Colonic mucosa (tissue), 4 donors: ENCODE data around the gene RPTOR. TPM values are rescaled to one million over a fixed set of nuclear protein-coding genes. Genes with fewer than 3 reads are reported as not detected.

ENCODE experiments used
- DNase-seq: peaks from one replicate; pipeline ENCODE4 v3.0.0-alpha.2; 2020
- H3K27ac ChIP-seq: fragments of 200-600 bp; one replicate; pipeline ENCODE4 v1.8.0; 2021
- H3K27me3 ChIP-seq: fragments of 200-600 bp; one replicate; pipeline ENCODE4 v1.8.0; 2021
- H3K36me3 ChIP-seq: fragments of 200-600 bp; one replicate; pipeline ENCODE4 v1.8.0; 2021
- H3K4me1 ChIP-seq: fragments of 200-600 bp; one replicate; pipeline ENCODE4 v1.8.0; 2021; ENCODE audit warnings: mild to moderate bottlenecking
- H3K4me3 ChIP-seq: fragments of 200-600 bp; one replicate; pipeline ENCODE4 v1.8.0; 2021
- H3K9ac ChIP-seq, 2 donors: one replicate each; pipeline ENCODE4 v1.7.0; 2013; ENCODE audit warnings: control low read depth in 2 of 2, low read depth in 2 of 2, low read length in 2 of 2
- H3K9me3 ChIP-seq: fragments of 200-600 bp; one replicate; pipeline ENCODE4 v1.8.0; 2021
- intact Hi-C: fragments of 100-400 bp; cut with DNase I; formaldehyde crosslinking; loops from one replicate; pipeline ENCODE4 v1.14.1; 2022
- total RNA-seq, 2 donors: library from RNA; stranded (reverse); fragmentation: NEBNext Ultra II Directional in 1 of 2; extraction: Animal tissue kit (Norgen Biotek cat#: 25700) in 1 of 2; gene quantifications; one replicate each; pipeline ENCODE4 v1.2.1, GENCODE V29; 2021
- TF ChIP-seq, protein P1 (sequence below): fragments of 200-600 bp; IDR thresholded peaks from one replicate; pipeline ENCODE4 v1.8.0; 2022; ENCODE audit warnings: antibody characterized with exemption, mild to moderate bottlenecking
- donor health status: healthy.
- donor health status: DM: no; HTN: no; CAD: no.
- donor health status: DM: no; HTN: no; CAD: no.

RPTOR gene
- total RNA-seq, 2 donors from 2014 or later: 21.2 to 39.6 TPM

DNA sequence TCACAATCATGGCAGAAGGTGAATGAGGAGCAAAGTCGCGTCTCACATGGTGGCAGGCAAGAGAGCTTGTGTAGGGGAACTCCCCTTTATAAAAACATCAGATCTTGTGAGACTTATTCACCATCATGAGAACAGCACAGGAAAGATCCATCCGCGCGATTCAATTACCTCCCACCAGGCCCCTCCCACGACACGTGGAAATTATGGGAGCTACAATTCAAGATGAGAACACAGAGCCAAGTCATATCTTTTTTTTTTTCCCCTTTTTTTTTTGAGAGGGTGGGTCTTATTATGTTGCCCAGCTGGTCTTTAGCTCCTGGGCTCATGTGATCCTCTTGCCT is 60.0 kb downstream of the RPTOR start:
- Histone ChIP-seq H3K9ac (no peak overlapping the region), H3K27ac (no peak overlapping the region), H3K4me3 (no peak overlapping the region), H3K27me3 (no peaks in the 10 kb centered on the region), H3K9me3 (no peaks in the 10 kb centered on the region), H3K36me3 (no peaks in the 10 kb centered on the region), H3K4me1 (no peaks in the 10 kb centered on the region)
- TF ChIP-seq, protein P1, sequence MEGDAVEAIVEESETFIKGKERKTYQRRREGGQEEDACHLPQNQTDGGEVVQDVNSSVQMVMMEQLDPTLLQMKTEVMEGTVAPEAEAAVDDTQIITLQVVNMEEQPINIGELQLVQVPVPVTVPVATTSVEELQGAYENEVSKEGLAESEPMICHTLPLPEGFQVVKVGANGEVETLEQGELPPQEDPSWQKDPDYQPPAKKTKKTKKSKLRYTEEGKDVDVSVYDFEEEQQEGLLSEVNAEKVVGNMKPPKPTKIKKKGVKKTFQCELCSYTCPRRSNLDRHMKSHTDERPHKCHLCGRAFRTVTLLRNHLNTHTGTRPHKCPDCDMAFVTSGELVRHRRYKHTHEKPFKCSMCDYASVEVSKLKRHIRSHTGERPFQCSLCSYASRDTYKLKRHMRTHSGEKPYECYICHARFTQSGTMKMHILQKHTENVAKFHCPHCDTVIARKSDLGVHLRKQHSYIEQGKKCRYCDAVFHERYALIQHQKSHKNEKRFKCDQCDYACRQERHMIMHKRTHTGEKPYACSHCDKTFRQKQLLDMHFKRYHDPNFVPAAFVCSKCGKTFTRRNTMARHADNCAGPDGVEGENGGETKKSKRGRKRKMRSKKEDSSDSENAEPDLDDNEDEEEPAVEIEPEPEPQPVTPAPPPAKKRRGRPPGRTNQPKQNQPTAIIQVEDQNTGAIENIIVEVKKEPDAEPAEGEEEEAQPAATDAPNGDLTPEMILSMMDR: no peak
- DNase-seq: no peak
- intact Hi-C loops: no loop called here

DNA sequence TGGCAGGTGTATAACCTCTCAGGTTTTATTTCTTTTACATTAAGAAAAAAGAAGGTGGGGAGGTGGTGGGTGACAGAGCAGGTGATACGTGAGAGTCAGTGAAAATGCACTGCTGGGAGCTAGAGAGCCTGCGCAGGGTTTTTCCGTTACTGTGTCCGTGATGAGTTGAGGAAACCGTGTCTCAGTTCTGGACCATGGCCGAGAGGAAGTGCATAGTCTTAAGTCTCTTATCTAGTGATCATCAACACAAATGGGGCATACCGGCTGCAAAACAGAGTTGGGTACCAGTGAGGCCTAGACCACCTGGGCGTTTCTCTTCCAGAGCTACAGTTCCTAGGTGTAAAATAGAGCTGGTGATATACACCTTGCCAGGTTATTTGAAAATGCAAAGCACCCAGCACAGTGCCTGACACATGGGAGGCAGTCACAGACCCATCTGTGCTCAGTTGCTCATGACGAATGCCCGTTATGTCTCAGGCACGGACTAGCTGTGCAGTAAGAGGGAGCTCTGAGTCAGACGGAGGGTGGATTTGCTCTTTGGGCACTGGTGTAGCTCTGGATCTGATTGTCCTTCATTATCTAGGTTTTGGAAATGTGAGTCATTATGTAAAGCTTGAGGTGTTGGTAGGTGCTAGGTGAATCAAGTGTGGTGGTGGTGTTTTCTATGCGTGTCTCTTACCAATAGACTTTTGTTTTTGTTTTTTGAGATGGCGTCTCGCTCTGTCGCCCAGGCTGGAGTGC is 60.9 kb downstream of the RPTOR start:
- intact Hi-C loops: no loop called here
- Histone ChIP-seq H3K36me3 (no peaks in the 10 kb centered on the region), H3K9ac (no peak overlapping the region), H3K4me3 (no peak overlapping the region), H3K27ac (no peak overlapping the region), H3K4me1 (no peaks in the 10 kb centered on the region), H3K9me3 (no peaks in the 10 kb centered on the region), H3K27me3 (no peaks in the 10 kb centered on the region)
- TF ChIP-seq, protein P1: no peak
- no peak for DNase-seq

DNA sequence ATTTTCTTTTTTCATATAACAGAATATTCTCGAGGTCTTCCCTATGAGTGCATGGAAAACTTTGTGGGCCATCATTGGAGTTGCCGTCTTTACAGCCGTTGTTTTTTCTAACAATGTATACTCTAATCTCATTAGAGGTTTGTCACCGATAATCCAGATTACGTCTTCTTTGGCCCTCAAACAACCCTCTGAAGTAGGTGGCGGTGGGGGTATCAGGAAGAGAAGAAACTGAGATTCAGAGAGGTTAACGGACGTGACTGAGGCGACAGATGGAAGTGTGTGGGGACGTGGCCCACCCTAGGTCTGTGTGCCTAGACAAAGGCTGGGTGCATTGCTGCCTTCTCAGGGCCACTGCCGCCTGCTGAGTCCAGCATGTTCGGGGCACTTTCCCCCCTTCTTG is 63.7 kb downstream of the RPTOR start:
- no peak for DNase-seq
- H3K4me1 ChIP-seq: no peaks in the 10 kb centered on the region
- H3K9ac ChIP-seq: no peak overlapping the region
- intact Hi-C loops: no loop called here
- no peak overlapping the region for H3K27ac ChIP-seq
- TF ChIP-seq, protein P1: no peak
- H3K36me3 ChIP-seq: no peaks in the 10 kb centered on the region
- H3K4me3 ChIP-seq: no peak overlapping the region
- no peaks in the 10 kb centered on the region for H3K27me3 ChIP-seq
- no peaks in the 10 kb centered on the region for H3K9me3 ChIP-seq

DNA sequence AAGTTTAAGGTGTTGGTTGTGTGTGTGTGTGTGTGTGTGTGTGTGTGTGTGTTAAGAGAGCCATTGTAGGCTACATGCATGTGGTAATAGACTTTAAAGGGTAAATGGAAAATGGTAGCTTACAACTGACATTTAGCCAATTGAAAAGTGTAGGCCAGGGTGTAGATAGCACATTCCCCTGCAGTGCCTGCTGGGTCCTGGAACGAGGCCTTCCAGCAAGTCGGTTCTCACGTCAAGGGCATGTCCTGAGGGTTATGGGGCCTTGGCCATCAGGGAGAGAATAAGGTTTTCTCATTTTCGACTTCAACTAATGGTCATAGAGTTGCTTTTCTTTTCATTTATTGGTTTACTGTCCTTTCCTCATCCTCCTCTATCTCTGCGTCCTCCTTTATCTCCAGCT is 65.1 kb downstream of the RPTOR start:
- no peaks in the 10 kb centered on the region for H3K36me3 ChIP-seq
- no peaks in the 10 kb centered on the region for H3K4me1 ChIP-seq
- H3K9me3 ChIP-seq: no peaks in the 10 kb centered on the region
- H3K9ac ChIP-seq: no peak overlapping the region
- H3K27me3 ChIP-seq: no peaks in the 10 kb centered on the region
- TF ChIP-seq, protein P1: no peak
- intact Hi-C loops: no loop called here
- DNase-seq: no peak
- no peak overlapping the region for H3K27ac ChIP-seq
- no peak overlapping the region for H3K4me3 ChIP-seq

DNA sequence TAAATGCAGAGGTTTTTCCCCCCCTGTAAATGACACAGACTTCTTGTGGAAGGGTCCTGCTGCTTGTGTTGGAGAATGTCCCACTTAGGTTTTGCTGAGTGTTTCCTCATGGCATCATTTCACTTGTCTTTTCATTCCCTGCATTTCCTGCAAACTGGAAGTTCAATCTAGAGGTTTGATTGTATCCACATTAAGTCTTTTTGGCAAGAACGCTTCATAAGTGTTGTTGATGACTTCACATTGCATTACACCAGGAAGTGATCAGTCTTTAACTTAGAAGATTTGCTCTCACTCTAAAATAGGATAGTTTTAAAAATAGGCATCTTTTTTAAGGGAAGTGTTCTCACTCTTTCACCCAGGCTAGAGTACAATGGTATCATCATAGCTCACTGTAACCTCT is 67.2 kb downstream of the RPTOR start:
- Histone ChIP-seq H3K9ac (no peak overlapping the region), H3K4me1 (no peaks in the 10 kb centered on the region), H3K27me3 (no peaks in the 10 kb centered on the region), H3K27ac (no peak overlapping the region), H3K36me3 (no peaks in the 10 kb centered on the region), H3K4me3 (no peak overlapping the region), H3K9me3 (no peaks in the 10 kb centered on the region)
- TF ChIP-seq, protein P1: no peak
- intact Hi-C loops: no loop called here
- DNase-seq: no peak
